ENCODE results near the gene FHIT.

Gene FHIT

DNA sequence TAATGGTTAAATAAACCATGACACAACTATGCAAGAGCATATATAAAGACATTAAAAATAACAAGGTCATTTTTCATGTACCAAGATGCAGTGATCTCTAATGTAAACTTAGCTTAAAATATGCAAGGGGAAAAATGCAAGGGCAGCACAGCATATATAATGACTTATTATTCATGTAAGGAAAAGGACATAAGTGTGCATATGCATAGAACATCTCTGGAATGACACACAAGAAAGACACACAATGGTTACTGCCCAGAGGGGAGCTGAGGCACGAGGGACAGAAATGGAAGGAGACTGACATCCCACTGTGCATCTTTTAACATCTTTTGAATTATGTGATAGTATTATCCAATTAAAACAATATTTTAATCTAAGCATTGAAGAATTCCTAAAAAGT is 79.0 kb downstream of the FHIT start:
- no peak for DNase-seq (ENCODE audit: low read depth, low spot score)

- no peak for DNase-seq (ENCODE audit: low read depth, low spot score)
Measured at GRCh38 chr3:61169621-61170251, 81.5 kb downstream of the FHIT start.

DNA sequence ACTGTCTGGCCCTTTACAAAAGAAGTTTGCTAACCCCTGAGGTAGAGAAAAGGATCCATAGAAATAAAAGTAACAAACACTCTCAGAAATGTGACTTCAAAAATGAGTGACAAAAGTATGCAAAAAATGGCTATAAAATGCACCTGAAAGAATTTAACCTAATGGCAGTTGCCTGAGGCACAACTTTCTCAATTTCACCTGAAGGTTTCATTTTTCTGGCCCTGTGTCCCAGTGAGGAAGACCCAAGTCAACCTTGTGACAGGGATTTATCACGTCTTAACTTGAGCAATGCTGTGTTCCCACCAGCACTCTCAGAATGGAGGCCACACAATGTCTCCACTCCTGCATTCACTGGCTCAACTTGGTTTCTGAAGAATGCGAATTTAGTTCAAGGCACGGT is 83.0 kb downstream of the FHIT start:
- no peak for DNase-seq (ENCODE audit: low read depth, low spot score)

DNA sequence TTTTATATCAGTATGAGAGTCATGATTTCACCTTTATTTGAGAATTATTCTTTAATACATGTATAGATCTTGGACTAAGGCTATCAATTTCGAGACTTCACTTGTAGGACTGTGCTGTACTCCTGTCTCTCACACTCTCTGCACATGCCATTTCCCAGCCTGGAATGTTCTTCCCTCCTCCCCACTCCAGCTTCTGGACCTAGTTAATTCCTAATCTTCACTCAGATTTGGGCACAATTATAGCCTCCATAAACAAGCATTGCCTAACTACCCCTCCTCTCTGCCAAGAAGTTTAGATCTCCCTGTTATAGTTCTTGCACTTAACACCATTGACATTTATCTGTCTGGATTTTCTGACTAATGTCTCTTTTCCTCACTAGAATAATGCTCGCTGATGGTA is 88.3 kb downstream of the FHIT start:
- DNase-seq (ENCODE audit: low read depth, low spot score) = no peak

- no peak for DNase-seq (ENCODE audit: low read depth, low spot score)
Measured at GRCh38 chr3:61158667-61159066, 92.6 kb downstream of the FHIT start.

DNA sequence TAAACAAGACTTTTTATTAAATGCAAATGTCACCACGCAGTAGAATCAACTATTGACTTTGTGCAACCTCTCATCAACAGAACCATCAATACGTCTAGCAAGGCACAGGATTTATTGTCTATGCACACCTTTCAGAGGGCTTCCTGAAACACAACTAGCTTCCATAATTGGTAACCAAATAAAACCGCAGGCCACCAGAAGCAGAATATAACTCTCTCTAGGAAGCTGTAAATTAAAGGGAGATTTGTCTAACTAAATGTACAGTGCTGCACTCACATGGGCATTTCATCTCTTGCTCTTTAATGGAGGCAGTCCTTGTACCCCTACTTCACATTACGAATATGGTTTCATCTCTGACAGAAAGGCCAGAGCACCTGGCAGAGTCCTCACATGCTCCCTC is 93.0 kb downstream of the FHIT start:
- DNase-seq (ENCODE audit: low read depth, low spot score) = no peak

DNA sequence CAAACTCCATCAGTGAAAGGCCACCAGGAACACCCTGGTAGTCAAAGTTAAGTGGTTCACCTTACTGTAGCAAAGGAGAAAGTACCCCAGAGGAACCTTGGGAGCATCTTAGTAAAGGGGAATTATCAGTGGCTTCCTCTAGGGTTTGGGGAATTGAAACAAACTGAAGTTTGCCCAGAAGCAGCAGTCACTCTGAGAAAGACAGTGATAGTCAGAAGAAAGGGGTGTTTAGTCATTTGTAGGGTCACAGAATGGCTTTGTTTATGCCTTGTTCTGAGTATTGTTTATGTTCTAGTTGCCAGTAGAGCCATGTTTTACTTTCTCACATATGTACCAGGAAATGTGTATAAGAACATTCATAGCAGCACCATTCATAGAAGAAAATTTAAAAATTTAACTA is 93.8 kb downstream of the FHIT start:
- DNase-seq (ENCODE audit: low read depth, low spot score) = no peak

GRCh38 chr3:61155701-61156292 is 95.5 kb downstream of the FHIT start:
- no peak for DNase-seq (ENCODE audit: low read depth, low spot score)

- DNase-seq (ENCODE audit: low read depth, low spot score) = no peak
Measured at GRCh38 chr3:61154457-61155198, 96.6 kb downstream of the FHIT start.

GRCh38 chr3:61152071-61152470 is 99.2 kb downstream of the FHIT start:
- DNase-seq (ENCODE audit: low read depth, low spot score) = no peak

- no peak for DNase-seq (ENCODE audit: low read depth, low spot score)
Measured at GRCh38 chr3:61149236-61149635, 102.0 kb downstream of the FHIT start.

DNA sequence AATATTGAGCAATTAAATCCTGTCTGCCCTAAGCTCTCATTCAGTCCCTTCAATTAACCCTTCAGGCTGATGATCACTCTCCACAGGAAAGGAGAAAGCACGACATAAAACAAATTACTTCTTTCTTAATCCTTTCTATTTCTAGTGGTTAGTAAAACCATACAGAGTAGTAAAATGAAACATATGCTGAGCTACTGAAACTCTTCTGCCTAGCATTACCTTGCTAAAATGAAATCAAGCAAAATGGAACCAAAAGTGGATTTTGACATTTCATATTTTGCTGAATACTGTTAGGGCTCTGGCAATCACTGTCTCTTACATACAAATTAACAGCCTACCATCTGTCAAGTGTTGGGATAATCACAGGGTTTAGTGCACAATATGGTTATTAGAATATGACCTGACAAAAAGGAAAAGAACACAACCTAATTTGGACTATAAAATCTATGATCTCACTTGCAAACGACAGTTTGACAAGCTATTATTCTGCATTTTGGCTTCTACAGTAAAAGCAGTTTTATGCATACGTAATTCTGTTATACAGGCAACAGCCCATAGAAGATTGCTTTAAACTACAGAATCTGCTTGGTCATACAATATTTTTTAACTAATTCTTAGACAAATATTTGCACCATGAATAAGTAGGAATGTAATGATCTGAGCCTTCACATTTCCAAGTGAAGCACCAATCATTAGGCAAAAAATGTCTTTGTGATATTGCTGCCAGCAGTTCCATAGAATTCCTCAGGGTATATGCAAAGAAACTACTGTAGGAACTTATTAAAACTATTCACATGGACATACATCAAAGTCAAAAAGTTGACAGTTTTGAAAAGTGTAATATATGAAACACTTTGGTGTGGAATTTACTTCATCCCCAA is 105.0 kb downstream of the FHIT start:
- DNase-seq (ENCODE audit: low read depth, low spot score) = no peak

DNA sequence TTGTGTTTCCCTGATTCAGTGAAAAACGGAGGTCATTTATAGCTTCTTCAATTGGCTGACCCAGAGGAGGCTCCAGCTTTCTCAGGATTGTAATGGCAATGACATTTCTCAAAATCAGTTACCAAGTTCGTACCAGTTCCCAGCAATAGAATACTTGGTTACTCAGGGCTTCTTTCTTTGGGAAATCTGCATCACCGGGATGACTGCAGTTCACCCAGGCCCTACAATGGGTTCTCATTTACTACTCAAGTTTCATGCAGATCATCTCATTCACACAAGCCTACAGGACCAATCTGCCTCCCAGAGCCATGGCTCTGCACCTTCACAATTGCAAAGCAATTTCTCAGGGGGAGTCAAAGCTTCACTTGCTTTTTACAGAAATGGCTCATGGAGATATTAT is 109.6 kb downstream of the FHIT start:
- DNase-seq (ENCODE audit: low read depth, low spot score) = no peak

- no peak for DNase-seq (ENCODE audit: low read depth, low spot score)
Measured at GRCh38 chr3:61141227-61141626, 110.0 kb downstream of the FHIT start.

DNA sequence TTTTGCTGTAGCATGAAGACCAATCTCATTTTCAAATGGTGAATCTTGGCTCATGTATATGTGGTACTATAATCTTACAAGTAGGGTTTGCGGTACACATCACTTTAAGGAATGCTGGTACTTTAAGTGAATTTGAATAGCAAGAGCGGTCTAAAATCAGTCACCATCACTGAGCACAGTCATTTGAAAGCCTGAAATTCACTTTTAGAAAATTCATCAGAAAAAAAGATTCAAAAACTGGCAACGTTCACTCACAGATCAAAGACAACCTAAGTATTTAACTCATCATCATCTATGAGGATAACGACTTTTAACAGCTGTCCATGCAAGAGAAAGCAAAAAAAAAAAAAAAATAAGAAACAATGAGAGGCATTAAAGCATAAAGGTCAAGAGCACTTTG is 111.6 kb downstream of the FHIT start:
- no peak for DNase-seq (ENCODE audit: low read depth, low spot score)

DNA sequence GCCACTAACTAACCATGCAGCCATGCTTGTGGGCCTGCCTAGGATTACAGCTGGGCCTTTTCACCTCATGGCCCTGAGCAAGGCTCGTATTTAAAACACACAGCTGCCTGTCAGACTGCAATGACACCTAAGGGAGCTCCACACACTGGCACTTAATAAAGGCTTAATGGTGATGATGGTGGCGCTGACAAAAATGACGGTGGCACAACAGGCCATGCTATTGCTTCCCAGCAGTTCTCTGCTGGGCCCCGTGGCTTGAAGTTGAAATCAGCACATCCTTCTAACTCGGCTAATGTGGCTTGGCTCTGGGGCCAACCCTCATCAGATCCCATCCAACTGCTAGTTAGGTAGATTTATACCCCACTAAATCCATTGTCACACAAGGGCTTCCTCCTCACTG is 112.9 kb downstream of the FHIT start:
- no peak for DNase-seq (ENCODE audit: low read depth, low spot score)

- DNase-seq (ENCODE audit: low read depth, low spot score) = no peak
Measured at GRCh38 chr3:61136191-61136590, 115.1 kb downstream of the FHIT start.

GRCh38 chr3:61134532-61134931 is 116.7 kb downstream of the FHIT start:
- DNase-seq (ENCODE audit: low read depth, low spot score) = no peak

DNA sequence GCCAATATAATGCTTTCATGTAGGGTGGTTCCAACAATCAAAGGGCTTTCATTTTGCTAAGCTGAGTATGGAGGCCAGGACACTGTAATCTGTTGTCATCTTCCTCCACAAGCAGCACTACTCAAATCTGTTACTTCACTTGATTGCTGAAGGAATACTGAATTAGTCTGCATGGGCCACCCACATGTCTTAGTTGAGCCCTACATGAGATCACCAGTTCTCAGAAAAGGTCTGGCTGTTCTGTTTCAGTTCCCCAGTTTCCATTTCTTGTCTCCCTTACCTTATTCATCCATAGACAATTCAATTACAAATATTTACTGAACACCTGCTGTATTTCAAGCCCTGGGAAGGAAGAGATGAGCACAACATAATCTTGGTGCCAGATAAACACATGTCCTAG is 119.2 kb downstream of the FHIT start:
- no peak for DNase-seq (ENCODE audit: low read depth, low spot score)

DNA sequence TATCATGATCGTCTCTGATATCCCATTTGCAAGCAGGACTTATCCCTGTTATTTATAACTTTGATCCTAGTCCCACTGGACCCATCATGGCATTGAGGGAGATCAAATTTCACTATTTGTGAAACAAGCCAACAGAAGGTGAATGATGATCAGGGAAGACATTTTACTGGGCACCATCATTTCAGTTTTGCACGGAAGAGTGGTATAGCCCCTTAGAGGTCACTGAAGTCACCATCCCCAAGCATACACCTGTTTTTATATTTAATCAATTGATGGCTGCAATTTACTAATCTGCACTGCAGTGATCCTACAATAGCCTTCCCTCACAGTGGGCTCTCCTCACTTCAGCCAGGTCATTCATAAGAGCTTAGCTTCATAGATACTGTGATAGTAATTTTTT is 132.4 kb downstream of the FHIT start:
- DNase-seq (ENCODE audit: low read depth, low spot score) = no peak

- DNase-seq (ENCODE audit: low read depth, low spot score) = no peak
Measured at GRCh38 chr3:61117045-61117898, 134.0 kb downstream of the FHIT start.

Measured in activated CD4-positive, CD25-positive, alpha-beta regulatory T cell treated with anti-CD3 and anti-CD28 coated beads, Interleukin-2, amount 50 U/mL, for 16 hours (primary cell).